GM23338 (cell line): Measurements from ENCODE around the gene ELP2.

Source experiments
- CTCF ChIP-seq, 2 experiments: fragments of 200-600 bp in 1 of 2; sonication (generic) in 1 of 2; conservative IDR thresholded peaks; 2 replicates each; pipeline versions ENCODE4 v1.5.1 to v1.6.1; 2016 to 2017; ENCODE audit warnings: antibody characterized with exemption in 2 of 2, low read depth in 2 of 2, mild to moderate bottlenecking in 2 of 2, moderate library complexity in 1 of 2
- JUNB ChIP-seq: IDR thresholded peaks from one replicate; pipeline ENCODE4 v1.6.1; 2016; ENCODE audit warnings: antibody characterized with exemption; ENCODE audit not compliant: unreplicated experiment
- POLR2AphosphoS5 ChIP-seq: IDR thresholded peaks from 2 replicates; pipeline ENCODE4 v1.6.1; 2016; ENCODE audit warnings: antibody characterized with exemption, low read depth
- REST ChIP-seq: IDR thresholded peaks from one replicate; pipeline ENCODE4 v1.6.1; 2018; ENCODE audit warnings: antibody characterized with exemption; ENCODE audit not compliant: unreplicated experiment

GRCh38 chr18:36207303-36207702, 77.6 kb downstream of the ELP2 start:
- TF ChIP-seq REST (no peak), CTCF (conservative IDR thresholded peaks at IDR 0.05; ENCODE audit: low read depth in 2 of 2) (no peak), JUNB (no peak), POLR2AphosphoS5 (no peak)
